Heart right ventricle (tissue), 16 donors: Measurements from ENCODE around the gene PPP1R15B. TPM values are rescaled to one million over a fixed set of nuclear protein-coding genes. Genes with fewer than 3 reads are reported as not detected.

ENCODE experiments used
- ATAC-seq, 8 donors: fragments of 200-7000 bp; cut with Tn5 transposase; one replicate each; pipeline ENCODE4 v1.9.1; 2020; ENCODE audit warnings: mild to moderate bottlenecking in 8 of 8, moderate library complexity in 8 of 8, moderate number of reproducible peaks in 1 of 8
- DNase-seq, 2 donors: peaks; one replicate each; pipeline ENCODE4 v3.0.0-alpha.2; 2020
- H3K27ac ChIP-seq, 10 donors: fragments of 200-600 bp; sonication (generic) in 2 of 10; one replicate each; pipeline versions ENCODE4 v1.5.0 to v1.8.0; 2020 to 2022; ENCODE audit warnings: mild to moderate bottlenecking in 3 of 10
- H3K27me3 ChIP-seq, 7 donors: fragments of 200-600 bp; one replicate each; pipeline ENCODE4 v1.8.0; 2021 to 2022; ENCODE audit warnings: mild to moderate bottlenecking in 2 of 7
- H3K36me3 ChIP-seq, 9 donors: fragments of 200-600 bp; sonication (generic) in 1 of 9; one replicate each; pipeline versions ENCODE4 v1.5.0 to v1.8.0; 2020 to 2022; ENCODE audit warnings: mild to moderate bottlenecking in 2 of 9
- H3K4me1 ChIP-seq, 9 donors: fragments of 200-600 bp; sonication (generic) in 1 of 9; one replicate each; pipeline versions ENCODE4 v1.5.0 to v1.8.0; 2020 to 2022; ENCODE audit warnings: mild to moderate bottlenecking in 4 of 9
- H3K4me3 ChIP-seq, 10 donors: fragments of 200-600 bp; sonication (generic) in 2 of 10; one replicate each; pipeline versions ENCODE4 v1.5.0 to v1.8.0; 2020 to 2022; ENCODE audit warnings: mild to moderate bottlenecking in 7 of 10, moderate library complexity in 2 of 10
- H3K9me3 ChIP-seq, 11 donors: fragments of 200-600 bp in 10 of 11; sonication (generic) in 2 of 11; one replicate each; pipeline versions ENCODE4 v1.5.0 to v1.8.0; 2013 to 2022; ENCODE audit warnings: mild to moderate bottlenecking in 2 of 11, control low read depth in 1 of 11, moderate library complexity in 1 of 11
- CTCF ChIP-seq, 9 donors: fragments of 200-600 bp; sonication (generic) in 2 of 9; IDR thresholded peaks; one replicate each; pipeline versions ENCODE4 v1.5.0 to v1.8.0; 2021 to 2022; ENCODE audit warnings: antibody characterized with exemption in 9 of 9, mild to moderate bottlenecking in 5 of 9, moderate library complexity in 1 of 9
- WGBS, 2 donors: extraction: QIAGEN DNeasy Blood & Tissue Kit; methylation state at CpG; one replicate each; pipeline ENCODE4 v1.1.7; 2013; ENCODE audit warnings: inconsistent platforms in 1 of 2; 5-methylcytosine and 5-hydroxymethylcytosine counted together
- intact Hi-C, 10 donors: fragments of 100-400 bp; cut with DNase I; formaldehyde crosslinking; loops; one replicate each; pipeline versions ENCODE4 v1.11.1 to v1.14.2; 2022
- polyA plus RNA-seq, 2 donors: library from polyadenylated mRNA; stranded (reverse); fragments of 200-250 nt; gene quantifications; one replicate each; pipeline ENCODE4 v1.2.3, GENCODE V29; 2013
- total RNA-seq, 10 donors: library from RNA; stranded (reverse); fragmentation: NEBNext Ultra II Directional in 3 of 10; extraction: Animal tissue kit (Norgen Biotek cat#: 25700) in 3 of 10; gene quantifications; one replicate each; pipeline versions ENCODE4 v1.2.1 to v1.2.4, GENCODE V29; 2021 to 2023
- donor health status: Arrhythmogenic right ventricular cardiomyopathy.
- donor health status: ischemic (EF 13 %, LVEDD 7.1; RV severe dilation, severe dysfunction).
- donor health status: healthy with polysubstance abuse.
- donor health status: DM: no; HTN: yes; CAD: no.
- donor health status: DM: no; HTN: no; CAD: no.
- donor health status: ischemic (EF 25% LVEDD 6.9; RV normal size, moderate dysfunction).
- donor health status: ischemic (EF 25% LVEDD 5.7; RV mildly dilated, moderate dysfunction).
- donor health status: healthy.
- donor health status: DM: yes; HTN: yes; CAD: no.
- donor health status: Ischemic cardiomyopathy.
- donor health status: ischemic (EF 35%, LVEDD 5.7; RV mildly dilated, moderate dysfunction).
- donor health status: nonischemic (EF 11% LVEDD 7.7; RV severe dilation, severe dysfunction).
- donor health status: DM: yes; HTN: yes; CAD: no.
- donor health status: PGD.
- donor health status: ischemic (EF 29% LVEDD 5.4; RV normal size, mild dysfunction).
- donor health status: nonischemic (EF 23%, LVEDD 6.1; RV moderate dilation, normal function).

PPP1R15B gene
- total and polyA plus RNA-seq, 12 donors, result 8.4 to 47.3 (median 21.5) TPM

GRCh38 chr1:204435381-204435831 is 23.8 kb upstream of the PPP1R15B start:
- TF ChIP-seq CTCF (IDR thresholded peaks at IDR 0.05), result no peak
- DNase-seq (no peak), ATAC-seq (peak in 2 of 8 donors; percentile 13 to 80)
- 78 to 81% methylated on average over 4 of the region's 4 CpGs for WGBS, 2 donors
- H3K27ac ChIP-seq, result peak overlapping the region in 4 of 10 donors; percentile 27 to 61 (median 38)
- H3K27me3 ChIP-seq, result no peaks in the 10 kb centered on the region
- H3K36me3 ChIP-seq, result peaks cover 0 to 100% (median 76%) of the 10 kb centered on the region in 9 donors
- H3K9me3 ChIP-seq, result no peaks in the 10 kb centered on the region
- H3K4me3 ChIP-seq, result no peak overlapping the region
- H3K4me1 ChIP-seq, result peaks cover 0 to 54% (median 23%) of the 10 kb centered on the region in 9 donors
- intact Hi-C loops, result no loop called here

- peaks cover 0 to 45% (median 22%) of the 10 kb centered on the region in 9 donors for H3K4me1 ChIP-seq
- no peak for ATAC-seq
- TF ChIP-seq CTCF (IDR thresholded peaks at IDR 0.05), result no peak
- H3K36me3 ChIP-seq, result peaks cover 0 to 100% (median 81%) of the 10 kb centered on the region in 9 donors
- no peaks in the 10 kb centered on the region for H3K27me3 ChIP-seq
- WGBS, 2 donors, result 73 to 80% methylated on average over 9 of the region's 9 CpGs
- peak overlapping the region in 3 of 10 donors; percentile 37 to 61 (median 39) for H3K27ac ChIP-seq
- DNase-seq, result no peak
- no peaks in the 10 kb centered on the region for H3K9me3 ChIP-seq
- intact Hi-C loops, result loop anchor here in 6 of 10 donors (5.0 kb wide), 2 partner anchors 63 to 68 kb away; no protein-coding TSS in a partner anchor
- no peak overlapping the region for H3K4me3 ChIP-seq
Observed at GRCh38 chr1:204434116-204434755, 22.6 kb upstream of the PPP1R15B start.

GRCh38 chr1:204432708-204433107 is 21.1 kb upstream of the PPP1R15B start:
- Histone ChIP-seq H3K27me3 (no peaks in the 10 kb centered on the region), H3K4me1 (peaks cover 0 to 32% (median 11%) of the 10 kb centered on the region in 9 donors), H3K27ac (peak overlapping the region in 1 of 10 donors; percentile 42), H3K36me3 (peaks cover 0 to 100% (median 88%) of the 10 kb centered on the region in 9 donors), H3K9me3 (no peaks in the 10 kb centered on the region), H3K4me3 (no peak overlapping the region)
- ATAC-seq (no peak), DNase-seq (no peak)
- no peak for TF ChIP-seq CTCF (IDR thresholded peaks at IDR 0.05)
- WGBS, 2 donors, result 94% methylated on average over 2 of the region's 2 CpGs
- intact Hi-C loops, result loop anchor here in 8 of 10 donors (1.0 to 5.0 kb wide), 4 partner anchors 65 to 71 kb away; no protein-coding TSS in a partner anchor

GRCh38 chr1:204431310-204432184 is 19.9 kb upstream of the PPP1R15B start:
- Histone ChIP-seq H3K9me3 (no peaks in the 10 kb centered on the region), H3K36me3 (peaks cover 0 to 100% (median 88%) of the 10 kb centered on the region in 9 donors), H3K27me3 (no peaks in the 10 kb centered on the region), H3K27ac (peak overlapping the region in 3 of 10 donors; percentile 11 to 42 (median 12)), H3K4me1 (peaks cover 0 to 37% (median 10%) of the 10 kb centered on the region in 9 donors), H3K4me3 (no peak overlapping the region)
- TF ChIP-seq CTCF (IDR thresholded peaks at IDR 0.05), result peak; percentile 79 to 98 (median 94)
- peak; percentile 80 for DNase-seq
- intact Hi-C loops, result loop anchor here in 8 of 10 donors (1.0 to 5.0 kb wide), 4 partner anchors 66 to 72 kb away; no protein-coding TSS in a partner anchor
- 53 to 54% methylated on average over 13 of the region's 13 CpGs for WGBS, 2 donors
- ATAC-seq, result peak; percentile 57 to 85 (median 76)
